ENCODE results near the gene BTBD7.

The BTBD7 gene

DNA sequence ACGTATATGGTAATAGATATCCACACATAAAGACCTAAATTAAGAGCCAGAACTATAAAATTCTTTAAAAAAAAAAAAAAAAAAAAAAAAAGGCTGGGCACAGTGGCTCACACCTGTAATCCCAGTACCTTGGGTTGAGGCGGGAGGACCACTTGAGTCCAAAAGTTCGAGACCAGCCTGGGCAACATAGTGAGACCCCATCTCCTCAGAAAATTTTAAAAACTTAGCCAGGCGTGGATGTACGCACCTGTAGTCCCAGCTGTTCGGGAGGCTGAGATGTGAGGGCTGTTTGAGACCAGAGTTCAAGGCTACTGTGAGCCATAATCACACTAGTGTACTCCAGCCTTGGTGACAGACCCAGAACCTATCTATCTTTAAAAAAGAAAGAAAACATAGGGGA, 4.3 kb downstream of the BTBD7 start:
- no peak for DNase-seq

GRCh38 chr14:93326196-93326595, 6.6 kb downstream of the BTBD7 start:
- no peak for DNase-seq

DNA sequence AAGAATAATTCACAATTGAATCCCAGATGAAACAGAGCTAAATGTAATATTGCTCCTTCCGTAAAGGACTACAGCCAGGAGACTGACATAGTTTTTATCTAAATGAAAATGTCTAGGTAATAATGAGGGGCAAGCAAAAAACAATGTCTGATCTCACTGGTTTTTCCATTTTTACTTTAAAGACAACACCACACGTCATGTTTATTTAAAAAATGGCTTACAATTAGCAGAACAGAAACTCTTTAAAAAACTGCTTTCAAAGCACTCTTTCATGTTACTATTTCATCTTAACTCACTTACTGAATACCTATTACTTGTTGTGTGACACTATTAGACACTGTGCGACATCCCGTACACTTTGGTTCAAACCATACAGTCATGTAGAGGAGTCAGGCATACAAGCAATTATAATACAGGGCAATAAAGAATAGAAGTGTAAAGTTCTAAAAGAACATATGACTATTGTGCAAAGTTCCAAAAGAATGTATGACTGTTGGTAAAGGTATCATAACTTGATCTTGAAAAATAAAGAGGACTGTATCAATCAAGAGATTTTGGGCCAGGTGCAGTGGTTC, 9.1 kb downstream of the BTBD7 start:
- no peak for DNase-seq

GRCh38 chr14:93322929-93323599, 9.8 kb downstream of the BTBD7 start:
- no peak for DNase-seq

GRCh38 chr14:93320489-93320888, 12.3 kb downstream of the BTBD7 start:
- no peak for DNase-seq

DNA sequence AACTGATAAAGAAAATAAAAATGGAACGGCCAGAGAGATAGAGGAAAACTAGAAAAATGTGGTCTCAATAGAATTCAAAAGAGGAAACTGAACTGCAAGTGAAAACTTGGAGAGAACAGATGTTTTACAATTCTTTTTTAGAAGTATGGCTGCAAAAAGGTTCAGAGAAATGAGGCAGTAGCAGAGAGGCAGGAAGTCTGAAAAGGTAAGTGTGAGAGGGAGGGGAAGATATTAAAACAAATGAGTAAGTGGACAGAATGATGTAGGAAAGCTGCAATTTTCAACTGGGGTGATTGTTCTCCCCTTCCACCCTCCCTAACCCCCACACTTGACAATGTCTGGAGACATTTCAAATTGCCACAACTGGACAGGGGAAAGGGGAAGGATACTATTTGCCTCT, 12.9 kb downstream of the BTBD7 start:
- DNase-seq, result no peak

GRCh38 chr14:93319494-93319893, 13.3 kb downstream of the BTBD7 start:
- no peak for DNase-seq

DNA sequence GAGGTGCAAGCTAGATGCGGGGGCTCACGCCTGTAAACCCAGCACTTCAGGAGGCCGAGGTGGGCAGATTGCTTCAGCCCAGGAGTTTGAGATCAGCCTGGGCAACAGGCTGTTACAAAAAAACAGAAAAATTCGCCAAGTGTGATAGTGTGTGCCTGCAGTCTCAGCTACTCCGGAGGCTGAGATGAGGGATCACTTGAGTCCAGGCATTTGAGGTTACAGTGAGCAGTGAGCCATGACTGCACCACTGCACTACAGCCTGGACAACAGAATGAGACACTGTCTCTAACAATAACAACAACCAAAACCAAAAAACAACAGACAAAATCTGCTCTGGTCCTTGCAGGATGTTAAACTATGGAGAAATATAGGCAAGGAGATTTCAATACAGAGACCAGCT, 13.9 kb downstream of the BTBD7 start:
- DNase-seq, result no peak

DNA sequence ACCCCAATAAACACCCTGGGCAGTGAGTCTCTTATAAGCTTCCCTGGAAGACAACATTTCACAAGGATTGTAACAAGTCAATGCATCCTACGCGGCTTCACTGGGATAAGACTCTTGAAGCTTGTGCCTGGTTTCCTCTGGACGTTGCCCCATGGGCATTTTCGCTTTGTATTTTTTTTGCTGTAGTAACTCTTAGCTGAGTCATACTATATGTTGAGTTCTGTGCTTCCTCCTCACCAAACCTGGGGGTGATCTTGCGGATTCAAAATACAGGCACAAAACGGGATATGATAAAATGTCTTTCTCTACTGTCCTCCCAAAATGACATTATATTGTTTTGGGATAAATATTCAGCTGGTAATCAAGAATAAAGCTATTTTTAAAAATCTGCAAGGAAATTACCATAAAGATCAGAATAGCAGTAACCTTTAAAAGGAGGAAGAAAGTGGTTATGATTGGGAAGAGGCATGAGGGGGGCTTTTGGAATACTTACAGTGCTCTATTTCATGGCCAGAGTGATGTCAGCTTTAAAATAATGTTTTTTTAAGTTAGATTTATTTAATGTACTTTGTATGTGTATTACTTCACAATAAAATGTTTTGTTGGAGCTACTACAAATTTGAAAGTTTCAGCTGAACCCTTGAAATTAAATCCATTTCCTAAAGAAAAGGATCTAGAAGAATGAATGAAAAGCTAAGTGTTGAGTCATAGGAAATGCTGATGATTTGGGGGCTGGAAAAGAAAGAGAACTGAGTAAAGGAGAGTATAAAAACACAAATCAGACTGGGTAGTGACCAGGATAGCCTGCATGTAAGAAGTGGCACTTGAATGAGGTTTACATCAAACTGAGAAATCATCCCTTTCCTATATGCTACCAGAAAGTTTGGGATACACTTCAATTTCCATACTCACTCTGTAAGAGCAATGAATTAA, 14.7 kb downstream of the BTBD7 start:
- DNase-seq, result no peak

DNA sequence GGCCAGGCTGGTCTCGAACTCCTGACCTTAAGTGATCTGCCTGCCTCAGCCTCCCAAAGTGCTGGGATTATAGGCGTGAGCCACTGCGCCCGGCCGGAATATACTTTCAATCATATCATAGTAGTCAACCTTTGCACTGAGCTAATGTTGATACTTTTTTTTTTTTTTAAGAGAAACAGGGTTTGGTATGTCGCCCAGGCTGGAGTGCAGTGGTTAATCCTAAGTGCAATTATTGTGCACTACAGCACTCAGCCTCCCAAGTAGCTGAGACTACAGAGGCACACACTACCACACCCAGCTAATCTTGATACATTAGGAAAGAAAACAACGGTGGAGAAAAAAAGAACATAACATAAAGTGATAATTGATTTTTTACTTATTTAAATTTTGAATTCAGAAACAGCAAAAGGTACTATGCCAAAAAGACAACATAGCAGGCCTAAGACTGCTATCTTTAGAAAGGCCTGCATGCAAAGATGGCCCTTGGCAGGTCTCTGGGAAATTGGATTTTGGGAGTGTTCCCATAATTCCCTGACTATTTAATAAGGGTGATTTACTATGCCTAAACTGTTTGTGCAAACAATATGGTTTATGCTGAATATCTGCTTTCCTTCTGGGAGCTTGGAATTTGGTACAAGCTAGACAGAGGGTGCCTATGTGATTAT, 15.5 kb downstream of the BTBD7 start:
- no peak for DNase-seq

DNA sequence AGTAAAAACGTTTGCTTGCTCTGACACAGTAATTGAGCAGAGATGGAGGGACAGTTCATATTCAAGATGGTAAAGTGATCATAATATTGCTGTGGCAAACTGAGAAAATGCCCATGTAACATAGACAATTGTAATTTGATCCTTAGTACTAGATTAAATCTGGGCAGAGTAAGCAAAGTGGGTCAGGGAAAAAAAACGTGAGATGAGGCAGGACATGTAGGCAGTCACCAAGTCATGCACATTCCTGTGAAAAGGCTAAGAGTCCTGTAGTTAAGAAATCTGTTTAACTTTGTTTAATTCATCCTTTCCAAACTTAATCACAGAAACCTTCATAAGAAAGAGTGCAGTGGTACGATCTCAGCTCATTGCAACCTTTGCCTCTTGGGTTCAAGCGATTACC, 16.1 kb downstream of the BTBD7 start:
- no peak for DNase-seq

GRCh38 chr14:93315575-93315974, 17.3 kb downstream of the BTBD7 start:
- no peak for DNase-seq

GRCh38 chr14:93311082-93311481, 21.8 kb downstream of the BTBD7 start:
- DNase-seq, result no peak

DNA sequence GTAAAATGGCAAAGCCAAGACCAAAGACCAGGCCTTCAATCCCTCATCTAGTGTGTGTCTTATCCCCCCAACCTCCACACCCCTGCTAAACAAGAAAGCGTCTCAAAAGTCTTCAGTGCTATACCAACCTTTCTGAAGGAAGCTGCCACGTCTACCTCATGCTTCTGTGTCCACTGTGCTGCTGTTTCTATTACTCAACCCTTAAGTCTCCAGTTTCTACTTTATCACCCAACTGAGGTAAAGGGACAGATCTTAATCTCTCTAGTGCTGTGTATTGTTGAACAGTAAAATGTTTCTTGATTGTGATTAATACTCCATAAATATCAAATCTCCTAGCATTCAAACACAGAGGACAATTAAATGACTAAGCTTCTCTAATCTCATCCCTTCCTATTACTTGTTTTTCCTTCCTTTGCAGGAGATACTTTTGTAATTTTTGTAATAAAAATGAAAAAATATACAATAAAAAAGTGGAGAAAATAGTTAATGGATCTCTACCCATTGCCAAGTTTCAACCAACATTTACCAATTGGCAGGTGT, 23.3 kb downstream of the BTBD7 start:
- no peak for DNase-seq

DNA sequence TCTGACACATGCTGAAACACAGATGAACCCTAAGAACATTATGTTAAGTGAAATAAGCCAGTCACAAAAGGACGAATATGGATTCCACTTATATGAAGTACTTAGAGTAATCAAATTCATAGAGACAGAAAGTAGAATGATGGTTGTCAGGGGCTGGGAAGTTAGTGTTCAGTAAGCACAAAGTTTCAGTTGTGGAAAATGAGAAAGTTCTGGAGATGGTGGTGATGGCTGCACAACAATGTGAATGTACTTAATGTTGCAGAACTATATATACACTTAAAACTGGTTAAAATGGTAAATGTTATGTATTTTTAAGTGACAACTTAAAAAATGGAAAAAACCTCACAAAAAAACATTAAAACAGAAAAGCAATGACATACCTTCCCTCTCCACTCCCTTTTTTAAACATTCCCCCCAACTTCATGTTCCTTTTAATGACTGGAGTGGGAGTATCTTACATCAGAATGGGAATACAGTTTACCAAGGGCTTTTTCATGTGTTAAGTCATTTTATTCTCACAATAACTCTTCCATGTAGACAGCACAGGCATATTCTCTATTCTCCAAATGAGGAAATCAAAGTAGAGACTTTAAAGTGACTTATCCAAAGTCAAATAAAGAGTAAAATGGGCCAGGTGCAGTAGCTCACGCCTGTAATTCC, 24.0 kb downstream of the BTBD7 start:
- no peak for DNase-seq

- DNase-seq, result no peak
Observed at GRCh38 chr14:93306812-93307211, 26.0 kb downstream of the BTBD7 start.

DNA sequence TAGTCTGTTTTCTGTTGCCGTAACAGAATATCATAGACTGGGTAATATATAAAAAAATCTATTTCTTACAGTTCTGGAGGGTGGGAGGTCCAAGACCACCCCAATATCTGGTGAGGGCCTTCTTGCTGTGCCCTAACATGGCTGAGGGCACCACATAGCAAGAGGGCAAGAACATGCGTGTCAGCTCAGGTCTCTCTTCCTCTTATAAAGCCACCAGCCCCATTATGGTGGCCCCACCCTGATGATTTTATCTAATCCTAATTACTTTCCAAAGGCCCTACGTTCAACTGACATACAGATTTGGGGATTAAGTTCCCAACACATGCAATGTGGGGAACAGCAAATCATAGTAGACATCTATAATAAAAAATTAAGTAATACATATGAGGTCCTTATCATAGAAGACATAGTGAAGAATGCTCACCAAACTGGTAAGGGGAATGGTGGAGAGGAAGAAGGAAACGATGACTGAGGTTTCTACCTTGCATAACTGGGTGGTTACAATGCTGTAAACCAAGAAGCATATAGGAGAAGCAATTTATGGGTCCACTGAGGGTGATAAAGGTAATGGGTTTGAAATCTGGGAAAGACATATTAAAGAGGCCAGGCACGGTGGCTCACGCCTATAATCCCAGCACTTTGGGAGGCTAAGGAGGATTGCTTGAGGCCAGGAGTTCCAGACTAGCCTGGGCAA, 27.0 kb downstream of the BTBD7 start:
- no peak for DNase-seq

- DNase-seq, result no peak
Observed at GRCh38 chr14:93304771-93305170, 28.1 kb downstream of the BTBD7 start.

- no peak for DNase-seq
Observed at GRCh38 chr14:93303659-93304058, 29.2 kb downstream of the BTBD7 start.

GRCh38 chr14:93302688-93303581, 29.9 kb downstream of the BTBD7 start:
- no peak for DNase-seq

All from stimulated activated CD4-positive, alpha-beta T cell treated with anti-CD3 and anti-CD28 coated beads, Interleukin-4, amount 100 ng/mL, for 4 hours (primary cell).